OCI-LY7 (cell line): Measurements from ENCODE around the gene SP140L. TPM values are rescaled to one million over a fixed set of nuclear protein-coding genes. Genes with fewer than 3 reads are reported as not detected.
A peak's percentile ranks its signal among the peaks of the same experiment; 100 is the strongest.

ENCODE experiments used
- BruUV-seq: library from RNA; stranded (reverse); fragments of 400-500 nt; replicated peaks from 2 replicates; lab custom pipeline; 2021; lab: Mats Ljungman, UMichigan
- CTCF ChIA-PET: fragments of 300-600 bp; sonication (Branson Sonifier 250); formaldehyde crosslinking; loops from one replicate; lab custom pipeline; 2022; ENCODE audit warnings: antibody characterized with exemption; ENCODE audit not compliant: unreplicated experiment; lab: Charles Lee
- POLR2A ChIA-PET: fragments of 300-600 bp; sonication (Branson Sonifier 250); formaldehyde crosslinking; loops from one replicate; lab custom pipeline; 2022; ENCODE audit warnings: antibody characterized with exemption; lab: Charles Lee
- DNase-seq: peaks from one replicate; pipeline ENCODE4 v3.0.0-alpha.2; 2015; ENCODE audit warnings: low spot score
- H2AFZ ChIP-seq: fragments of 200-600 bp; sonication (generic), shearing (Covaris generic); 2 replicates; pipeline ENCODE4 v1.6.1; 2014; ENCODE audit warnings: mild to moderate bottlenecking, antibody characterized with exemption, low read length, moderate library complexity
- H3K27ac ChIP-seq: fragments of 200-600 bp; sonication (generic); 2 replicates; pipeline ENCODE4 v1.5.1; 2014; ENCODE audit warnings: mixed run types, low read depth, mild to moderate bottlenecking, moderate library complexity, low read length, inconsistent platforms; ENCODE audit not compliant: poor library complexity, severe bottlenecking
- H3K36me3 ChIP-seq: fragments of 200-600 bp; sonication (generic); 2 replicates; pipeline ENCODE4 v1.6.1; 2014; ENCODE audit warnings: mild to moderate bottlenecking, antibody characterized with exemption, low read length, moderate library complexity, mixed read lengths; ENCODE audit not compliant: insufficient read depth
- H3K4me1 ChIP-seq: fragments of 200-600 bp; sonication (generic); 2 replicates; pipeline ENCODE4 v1.5.1; 2014; ENCODE audit warnings: mild to moderate bottlenecking, low read length; ENCODE audit not compliant: insufficient read depth, poor library complexity, severe bottlenecking
- H3K4me2 ChIP-seq: fragments of 200-600 bp; sonication (generic); 2 replicates; pipeline ENCODE4 v1.6.1; 2014; ENCODE audit warnings: mild to moderate bottlenecking, low read length
- H3K4me3 ChIP-seq: fragments of 200-600 bp; sonication (generic); 2 replicates; pipeline ENCODE4 v1.5.1; 2014; ENCODE audit warnings: mild to moderate bottlenecking, low read depth, low read length; ENCODE audit not compliant: poor library complexity, severe bottlenecking
- H3K79me2 ChIP-seq: fragments of 200-600 bp; sonication (generic); 2 replicates; pipeline ENCODE4 v1.6.1; 2016; ENCODE audit warnings: low read depth, mild to moderate bottlenecking, low read length, moderate library complexity, mixed read lengths; ENCODE audit not compliant: insufficient read depth
- H3K9me2 ChIP-seq: fragments of 200-600 bp; sonication (generic); 2 replicates; pipeline ENCODE4 v1.6.1; 2016; ENCODE audit warnings: mild to moderate bottlenecking, low read length, mixed read lengths; ENCODE audit not compliant: insufficient read depth
- H3K9me3 ChIP-seq: fragments of 200-600 bp; sonication (generic); 2 replicates; pipeline ENCODE4 v1.6.1; 2014; ENCODE audit warnings: mild to moderate bottlenecking, mixed run types, low read length, mixed read lengths
- H4K20me1 ChIP-seq: fragments of 200-600 bp; sonication (generic); 2 replicates; pipeline ENCODE4 v1.6.1; 2014; ENCODE audit warnings: mild to moderate bottlenecking, antibody characterized with exemption, low read length, moderate library complexity, mixed read lengths; ENCODE audit not compliant: insufficient read depth
- EZH2phosphoT487 ChIP-seq: fragments of 200-600 bp; sonication (generic); IDR thresholded peaks from 2 replicates; pipeline ENCODE4 v1.6.1; 2018; ENCODE audit warnings: low read depth, borderline replicate concordance, mild to moderate bottlenecking, mixed run types, antibody characterized with exemption, low read length, moderate library complexity, mixed read lengths
- intact Hi-C: fragments of 100-400 bp; cut with micrococcal nuclease; formaldehyde crosslinking; loops from one replicate; pipeline ENCODE4 v1.10.0; 2022; ENCODE audit not compliant: unreplicated experiment
- total RNA-seq, 2 experiments: library from RNA; depleted of rRNA in 1 of 2; stranded (reverse); fragments of >200 nt in 1 of 2; shearing (Covaris generic) in 1 of 2; gene quantifications; 2 replicates each; pipeline ENCODE4 v1.2.3, GENCODE V29; 2014 to 2022
- TF ChIP-seq, protein P1 (sequence below): fragments of 200-600 bp; sonication (generic); conservative IDR thresholded peaks from 2 replicates; pipeline ENCODE4 v1.5.1; 2014; ENCODE audit warnings: mild to moderate bottlenecking, antibody characterized with exemption, low read length, moderate library complexity, mixed read lengths

Gene SP140L
- total RNA-seq, 2 experiments from 2014 or later: 10.4 to 19.3 TPM

DNA sequence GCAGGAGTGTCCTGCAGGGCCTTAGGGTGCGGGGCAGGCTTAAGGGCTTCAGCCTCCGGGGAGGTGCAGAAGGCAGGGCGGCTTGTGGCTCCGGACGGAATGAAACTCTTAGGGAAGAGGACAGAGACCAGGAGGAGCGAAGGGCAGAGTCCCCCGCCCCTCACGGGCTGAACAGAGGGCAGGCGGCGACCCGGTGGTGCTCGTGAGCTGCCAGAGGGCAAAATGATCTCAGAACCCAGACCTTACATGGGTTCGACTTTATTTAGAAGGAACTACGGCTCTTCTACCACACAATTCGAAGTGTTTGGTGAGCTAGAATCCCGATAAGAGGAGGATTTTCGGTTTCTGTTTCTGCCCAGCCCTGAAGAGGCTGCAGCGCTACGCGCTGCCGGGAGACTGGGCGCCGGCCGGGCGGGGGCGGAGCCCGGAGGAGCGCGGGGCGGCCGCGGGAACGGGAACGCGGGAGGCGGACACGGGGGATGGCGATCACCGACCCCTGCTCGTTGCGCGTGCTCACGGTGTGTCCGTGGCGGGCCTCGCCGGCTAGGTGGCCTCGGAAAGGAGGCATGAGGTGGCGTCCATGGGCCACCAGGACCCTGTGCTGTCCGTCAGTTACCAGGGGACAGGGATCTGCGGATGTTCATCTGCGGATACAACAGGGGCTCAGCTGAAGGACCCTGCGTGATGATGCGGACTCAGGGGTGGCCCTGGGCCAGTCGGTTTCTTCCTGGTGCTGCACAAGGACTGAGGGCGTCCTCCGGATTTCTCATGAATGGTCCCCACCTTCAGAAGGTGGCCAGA is 84.8 kb downstream of the SP140L start:
- Histone ChIP-seq H2AFZ (peak overlapping the region; percentile 84), H3K9me3 (no peaks in the 10 kb centered on the region), H3K36me3 (no peaks in the 10 kb centered on the region), H3K4me3 (peak overlapping the region; percentile 67), H3K27ac (no peak overlapping the region), H3K4me2 (peak overlapping the region; percentile 74), H3K79me2 (peaks cover 6% of the 10 kb centered on the region; the same call in 1 of the 2 replicates), H3K4me1 (peaks cover 28% of the 10 kb centered on the region), H3K9me2 (no peaks in the 10 kb centered on the region), H4K20me1 (no peaks in the 10 kb centered on the region)
- ChIA-PET CTCF (no interaction called here), POLR2A (interaction anchor here (0.5 to 1.2 kb wide), 2 partner anchors 191 to 208 kb away, joined by 3 read pairs; no protein-coding TSS in a partner anchor)
- TF ChIP-seq, protein P1, sequence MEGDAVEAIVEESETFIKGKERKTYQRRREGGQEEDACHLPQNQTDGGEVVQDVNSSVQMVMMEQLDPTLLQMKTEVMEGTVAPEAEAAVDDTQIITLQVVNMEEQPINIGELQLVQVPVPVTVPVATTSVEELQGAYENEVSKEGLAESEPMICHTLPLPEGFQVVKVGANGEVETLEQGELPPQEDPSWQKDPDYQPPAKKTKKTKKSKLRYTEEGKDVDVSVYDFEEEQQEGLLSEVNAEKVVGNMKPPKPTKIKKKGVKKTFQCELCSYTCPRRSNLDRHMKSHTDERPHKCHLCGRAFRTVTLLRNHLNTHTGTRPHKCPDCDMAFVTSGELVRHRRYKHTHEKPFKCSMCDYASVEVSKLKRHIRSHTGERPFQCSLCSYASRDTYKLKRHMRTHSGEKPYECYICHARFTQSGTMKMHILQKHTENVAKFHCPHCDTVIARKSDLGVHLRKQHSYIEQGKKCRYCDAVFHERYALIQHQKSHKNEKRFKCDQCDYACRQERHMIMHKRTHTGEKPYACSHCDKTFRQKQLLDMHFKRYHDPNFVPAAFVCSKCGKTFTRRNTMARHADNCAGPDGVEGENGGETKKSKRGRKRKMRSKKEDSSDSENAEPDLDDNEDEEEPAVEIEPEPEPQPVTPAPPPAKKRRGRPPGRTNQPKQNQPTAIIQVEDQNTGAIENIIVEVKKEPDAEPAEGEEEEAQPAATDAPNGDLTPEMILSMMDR: no peak
- TF ChIP-seq EZH2phosphoT487: no peak
- peak; percentile 63 for DNase-seq
- intact Hi-C loops: no loop called here
- BruUV-seq: no TSS peak

GRCh38 chr2:230412371-230412711 is 85.3 kb downstream of the SP140L start:
- no peak for DNase-seq
- Histone ChIP-seq H4K20me1 (no peaks in the 10 kb centered on the region), H3K79me2 (peaks cover 12% of the 10 kb centered on the region), H3K9me3 (no peaks in the 10 kb centered on the region), H3K4me1 (peaks cover 28% of the 10 kb centered on the region), H3K4me2 (peak overlapping the region; percentile 74), H3K27ac (no peak overlapping the region), H3K4me3 (peak overlapping the region; percentile 67), H3K36me3 (no peaks in the 10 kb centered on the region), H2AFZ (peak overlapping the region; percentile 84), H3K9me2 (no peaks in the 10 kb centered on the region)
- ChIA-PET CTCF (no interaction called here), POLR2A (interaction anchor here (0.5 kb wide), 1 partner anchor 209 kb away, joined by 3 read pairs; no protein-coding TSS in a partner anchor)
- TF ChIP-seq, protein P1: no peak
- TF ChIP-seq EZH2phosphoT487: no peak
- no TSS peak for BruUV-seq
- intact Hi-C loops: no loop called here

DNA sequence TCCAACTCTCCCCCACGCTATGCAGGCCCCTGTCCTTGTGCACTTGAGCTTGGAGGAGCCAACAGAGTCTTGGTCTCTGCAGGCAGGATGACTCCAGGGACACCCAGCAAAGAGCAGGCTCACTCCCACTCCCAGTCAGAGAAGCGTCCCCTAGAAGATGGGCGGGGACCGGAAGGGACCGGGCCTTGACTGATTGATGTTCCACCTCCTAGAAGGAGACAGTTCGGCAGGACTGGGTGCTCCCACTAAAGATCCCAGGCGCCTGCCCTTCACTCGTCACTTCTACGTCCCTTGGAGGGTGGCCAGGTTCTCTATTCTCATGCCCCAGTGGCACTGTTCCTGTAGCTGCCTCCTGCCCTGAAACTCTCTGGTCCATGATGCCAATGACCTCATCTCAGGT is 85.9 kb downstream of the SP140L start:
- BruUV-seq: no TSS peak
- CTCF ChIA-PET: no interaction called here
- no peak for DNase-seq
- no peaks in the 10 kb centered on the region for H3K9me2 ChIP-seq
- H3K4me2 ChIP-seq: peak overlapping the region; percentile 74; the same call in 1 of the 2 replicates
- H4K20me1 ChIP-seq: no peaks in the 10 kb centered on the region
- H3K9me3 ChIP-seq: no peaks in the 10 kb centered on the region
- H3K4me3 ChIP-seq: no peak overlapping the region
- H3K27ac ChIP-seq: no peak overlapping the region
- peaks cover 17% of the 10 kb centered on the region for H3K79me2 ChIP-seq
- POLR2A ChIA-PET: no interaction called here
- intact Hi-C loops: no loop called here
- H2AFZ ChIP-seq: no peak overlapping the region
- H3K36me3 ChIP-seq: no peaks in the 10 kb centered on the region
- H3K4me1 ChIP-seq: peaks cover 28% of the 10 kb centered on the region
- TF ChIP-seq EZH2phosphoT487: no peak
